A549 treated with AZD9567 at 1 μM for 4 hours (cell line): ENCODE data around the gene CSAG1. TPM values are rescaled to one million over a fixed set of nuclear protein-coding genes. Genes with fewer than 3 reads are reported as not detected.

ENCODE experiments used
- total RNA-seq: library from RNA; stranded (reverse); fragments of 200-300 nt; extraction: Qiagen RNA extraction; gene quantifications from 5 replicates; pipeline ENCODE4 v1.2.3, GENCODE V29; 2022; ENCODE audit not compliant: insufficient read depth

CSAG1 gene
- total RNA-seq, result 0.22 to 0.45 TPM (median 0.33 TPM) in 4 of 5 replicates, not detected in the other

GRCh38 chrX:152733261-152733975, at the start of gene CSAG1, which contains the start of gene MAGEA12:
TSS of gene CSAG1 (minus strand) at chrX:152733721. CDS start at chrX:152732460, 1,261 bp downstream.
TSS of gene MAGEA12 (plus strand) at chrX:152733757. CDS start at chrX:152736162, 2,405 bp downstream.

GRCh38 chrX:152769549-152770289, 36.2 kb upstream of the CSAG1 start, which contains the start of gene MAGEA6:
TSS of gene MAGEA6 (minus strand) at chrX:152769689. CDS start at chrX:152767650, 2,039 bp downstream.

GRCh38 chrX:152758918-152759317, 25.4 kb upstream of the CSAG1 start, which contains the start of gene CSAG3:
TSS of gene CSAG3 (plus strand) at chrX:152759218.

GRCh38 chrX:152753686-152754650, 20.4 kb upstream of the CSAG1 start, which contains the start of gene MAGEA2:
TSS of gene MAGEA2 (minus strand) at chrX:152753842. CDS start at chrX:152751363, 2,479 bp downstream.

GRCh38 chrX:152713815-152714787, 19.4 kb downstream of the CSAG1 start, which contains the start of gene MAGEA2B:
TSS of gene MAGEA2B (plus strand) at chrX:152714628. CDS start at chrX:152717107, 2,479 bp downstream.

GRCh38 chrX:152709173-152709572, 24.3 kb downstream of the CSAG1 start, which contains the start of gene CSAG2:
TSS of gene CSAG2 (minus strand) at chrX:152709273. CDS start at chrX:152709112, 161 bp downstream.

GRCh38 chrX:152697952-152698931, 35.3 kb downstream of the CSAG1 start, which contains the start of gene MAGEA3:
TSS of gene MAGEA3 (plus strand) at chrX:152698794. CDS start at chrX:152700833, 2,039 bp downstream.

Other genes with a start within 250 kb of the CSAG1 start
- gene GABRQ, start 95.8 kb downstream of the CSAG1 start, total RNA-seq, result 0.15 to 0.24 TPM (median 0.19 TPM) in 4 of 5 replicates, not detected in the other
- gene MAGEA3, start 34.9 kb downstream of the CSAG1 start, total RNA-seq, result 2.8 to 10.3 TPM (median 3.1 TPM) in 5 replicates
- gene CSAG2, start 24.4 kb downstream of the CSAG1 start, total RNA-seq, result not detected in 5 replicates
- gene MAGEA2B, start 19.1 kb downstream of the CSAG1 start, total RNA-seq, result 0.32 TPM in 1 of 5 replicates, not detected in the others
- 0.09 to 0.18 TPM (median 0.13 TPM) in 4 of 5 replicates, not detected in the other for gene MAGEA12, start within 50 bp of the CSAG1 start, total RNA-seq
- 0.05 to 0.09 TPM in 2 of 5 replicates, not detected in the others for gene MAGEA2, start 20.1 kb upstream of the CSAG1 start, total RNA-seq
- not detected in 5 replicates for gene CSAG3, start 25.5 kb upstream of the CSAG1 start, total RNA-seq
- 10.9 to 13.8 TPM (median 12.8 TPM) in 5 replicates for gene MAGEA6, start 36.0 kb upstream of the CSAG1 start, total RNA-seq
- gene CETN2, start 97.0 kb upstream of the CSAG1 start, total RNA-seq, result 70.3 to 87.6 TPM (median 75.6 TPM) in 5 replicates
- 43.7 to 45.5 TPM (median 45.0 TPM) in 5 replicates for gene NSDHL, start 97.3 kb upstream of the CSAG1 start, total RNA-seq
- gene ZNF185, start 164.3 kb upstream of the CSAG1 start, total RNA-seq, result 6.9 to 10.5 TPM (median 7.7 TPM) in 5 replicates